Prostate gland (tissue), 2 donors: ENCODE measurements around the gene PLA2R1.

ENCODE experiments used
- POLR2A ChIP-seq: fragments of 450-650 bp; IDR thresholded peaks from one replicate; pipeline ENCODE4 v1.6.1; 2016; ENCODE audit warnings: antibody characterized with exemption, mild to moderate bottlenecking
- POLR2AphosphoS5 ChIP-seq: sonication (generic); formaldehyde crosslinking; IDR thresholded peaks from one replicate; pipeline ENCODE4 v1.6.1; 2017; ENCODE audit warnings: antibody characterized with exemption
- TF ChIP-seq, protein P1 (sequence below), 4 experiments: fragments of 200-600 bp in 2 of 4; fragments of 450-650 bp in 2 of 4; sonication (generic) in 2 of 4; IDR thresholded peaks; 1 replicate in 3 of 4; 2 replicates in 1 of 4; pipeline ENCODE4 v1.5.1; 2016 to 2019; ENCODE audit warnings: antibody characterized with exemption in 4 of 4, mild to moderate bottlenecking in 2 of 4, moderate library complexity in 2 of 4

DNA sequence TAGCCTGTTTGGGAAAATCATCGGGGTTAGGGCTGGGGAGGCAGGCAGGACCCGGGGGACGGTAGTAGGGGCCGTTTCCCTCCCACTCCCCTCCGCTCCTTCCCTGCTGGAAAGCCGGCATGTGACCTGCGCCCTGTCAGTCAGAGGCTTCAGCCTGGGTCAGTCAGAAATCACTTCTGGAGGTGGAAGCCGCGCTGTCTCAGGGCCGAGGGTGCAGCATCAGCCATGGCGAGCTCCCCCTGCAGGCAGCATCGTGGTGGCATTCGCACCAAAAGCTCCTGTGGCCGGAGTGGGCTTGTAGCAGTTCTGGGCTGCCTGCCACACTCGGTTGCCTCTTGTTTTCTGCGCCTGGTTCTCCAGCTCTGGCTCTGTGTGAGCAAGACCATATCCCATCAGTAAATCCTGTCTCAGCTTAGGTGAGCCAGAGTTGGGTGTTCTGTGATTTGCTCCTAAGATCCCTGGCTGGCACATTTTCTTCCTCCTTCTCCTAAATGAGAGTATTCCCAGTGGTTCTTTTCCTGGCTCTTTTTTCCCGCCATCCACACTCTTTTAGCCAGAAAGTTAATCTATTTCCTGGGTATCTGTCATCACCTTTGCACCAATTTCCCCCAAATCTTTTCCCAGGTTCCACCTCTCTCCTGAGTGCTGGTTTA is 140.5 kb downstream of the PLA2R1 start:
- TF ChIP-seq, protein P1, sequence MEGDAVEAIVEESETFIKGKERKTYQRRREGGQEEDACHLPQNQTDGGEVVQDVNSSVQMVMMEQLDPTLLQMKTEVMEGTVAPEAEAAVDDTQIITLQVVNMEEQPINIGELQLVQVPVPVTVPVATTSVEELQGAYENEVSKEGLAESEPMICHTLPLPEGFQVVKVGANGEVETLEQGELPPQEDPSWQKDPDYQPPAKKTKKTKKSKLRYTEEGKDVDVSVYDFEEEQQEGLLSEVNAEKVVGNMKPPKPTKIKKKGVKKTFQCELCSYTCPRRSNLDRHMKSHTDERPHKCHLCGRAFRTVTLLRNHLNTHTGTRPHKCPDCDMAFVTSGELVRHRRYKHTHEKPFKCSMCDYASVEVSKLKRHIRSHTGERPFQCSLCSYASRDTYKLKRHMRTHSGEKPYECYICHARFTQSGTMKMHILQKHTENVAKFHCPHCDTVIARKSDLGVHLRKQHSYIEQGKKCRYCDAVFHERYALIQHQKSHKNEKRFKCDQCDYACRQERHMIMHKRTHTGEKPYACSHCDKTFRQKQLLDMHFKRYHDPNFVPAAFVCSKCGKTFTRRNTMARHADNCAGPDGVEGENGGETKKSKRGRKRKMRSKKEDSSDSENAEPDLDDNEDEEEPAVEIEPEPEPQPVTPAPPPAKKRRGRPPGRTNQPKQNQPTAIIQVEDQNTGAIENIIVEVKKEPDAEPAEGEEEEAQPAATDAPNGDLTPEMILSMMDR (IDR thresholded peaks at IDR 0.05) = peak in 2 of 4 experiments; percentile 20 to 35
- no peak for TF ChIP-seq POLR2A
- no peak for TF ChIP-seq POLR2AphosphoS5
